ENCODE data around the gene KLF3.

The KLF3 gene

GRCh38 chr4:38647101-38647819 lies 16.7 kb upstream of the KLF3 start:
- in situ Hi-C loops (cut with HindIII; ENCODE audit: low pct_ligation_motif_present, low pct_unique_long_range_greater_than_20kb, low sequenced_read_pairs) = no loop called here
- no peak for DNase-seq

- DNase-seq = no peak
- in situ Hi-C loops (cut with HindIII; ENCODE audit: low pct_ligation_motif_present, low pct_unique_long_range_greater_than_20kb, low sequenced_read_pairs) = no loop called here
These were observed 13.9 kb upstream of the KLF3 start for GRCh38 chr4:38650133-38650532.

GRCh38 chr4:38654273-38654672 lies 9.7 kb upstream of the KLF3 start:
- in situ Hi-C loops (cut with HindIII; ENCODE audit: low pct_ligation_motif_present, low pct_unique_long_range_greater_than_20kb, low sequenced_read_pairs) = no loop called here
- no peak for DNase-seq

- in situ Hi-C loops (cut with HindIII; ENCODE audit: low pct_ligation_motif_present, low pct_unique_long_range_greater_than_20kb, low sequenced_read_pairs) = no loop called here
- no peak for DNase-seq
These were observed 7.9 kb upstream of the KLF3 start for GRCh38 chr4:38656111-38656510.

- in situ Hi-C loops (cut with HindIII; ENCODE audit: low pct_ligation_motif_present, low pct_unique_long_range_greater_than_20kb, low sequenced_read_pairs) = no loop called here
- no peak for DNase-seq
These were observed 4.7 kb upstream of the KLF3 start for GRCh38 chr4:38659346-38659745.

- in situ Hi-C loops (cut with HindIII; ENCODE audit: low pct_ligation_motif_present, low pct_unique_long_range_greater_than_20kb, low sequenced_read_pairs) = no loop called here
- DNase-seq = no peak
These were observed 3.2 kb upstream of the KLF3 start for GRCh38 chr4:38660838-38661237.

GRCh38 chr4:38661371-38661770 lies 2.6 kb upstream of the KLF3 start:
- in situ Hi-C loops (cut with HindIII; ENCODE audit: low pct_ligation_motif_present, low pct_unique_long_range_greater_than_20kb, low sequenced_read_pairs) = no loop called here
- DNase-seq = no peak

GRCh38 chr4:38662522-38663089 lies 1.4 kb upstream of the KLF3 start:
- in situ Hi-C loops (cut with HindIII; ENCODE audit: low pct_ligation_motif_present, low pct_unique_long_range_greater_than_20kb, low sequenced_read_pairs) = no loop called here
- no peak for DNase-seq

- in situ Hi-C loops (cut with HindIII; ENCODE audit: low pct_ligation_motif_present, low pct_unique_long_range_greater_than_20kb, low sequenced_read_pairs) = no loop called here
- no peak for DNase-seq
These were observed 754 bp upstream of the KLF3 start for GRCh38 chr4:38663090-38663800.

GRCh38 chr4:38664706-38665401 lies 855 bp downstream of the KLF3 start:
- in situ Hi-C loops (cut with HindIII; ENCODE audit: low pct_ligation_motif_present, low pct_unique_long_range_greater_than_20kb, low sequenced_read_pairs) = no loop called here
- peak; percentile 62 for DNase-seq

- in situ Hi-C loops (cut with HindIII; ENCODE audit: low pct_ligation_motif_present, low pct_unique_long_range_greater_than_20kb, low sequenced_read_pairs) = no loop called here
- no peak for DNase-seq
These were observed 1.8 kb downstream of the KLF3 start for GRCh38 chr4:38665551-38666411.

- in situ Hi-C loops (cut with HindIII; ENCODE audit: low pct_ligation_motif_present, low pct_unique_long_range_greater_than_20kb, low sequenced_read_pairs) = no loop called here
- no peak for DNase-seq
These were observed 2.7 kb downstream of the KLF3 start for GRCh38 chr4:38666766-38667084.

- in situ Hi-C loops (cut with HindIII; ENCODE audit: low pct_ligation_motif_present, low pct_unique_long_range_greater_than_20kb, low sequenced_read_pairs) = no loop called here
These were observed 3.3 kb downstream of the KLF3 start for GRCh38 chr4:38667085-38667893.

GRCh38 chr4:38668203-38668971 lies 4.4 kb downstream of the KLF3 start:
- in situ Hi-C loops (cut with HindIII; ENCODE audit: low pct_ligation_motif_present, low pct_unique_long_range_greater_than_20kb, low sequenced_read_pairs) = no loop called here
- no peak for DNase-seq

More at GRCh38 chr4:38667085-38667893, 3.3 kb downstream of the KLF3 start:
- DNase-seq = peak; percentile 94

- in situ Hi-C loops (cut with HindIII; ENCODE audit: low pct_ligation_motif_present, low pct_unique_long_range_greater_than_20kb, low sequenced_read_pairs) = no loop called here
These were observed 5.2 kb downstream of the KLF3 start for GRCh38 chr4:38669208-38669607.

GRCh38 chr4:38670109-38670901 lies 6.3 kb downstream of the KLF3 start:
- in situ Hi-C loops (cut with HindIII; ENCODE audit: low pct_ligation_motif_present, low pct_unique_long_range_greater_than_20kb, low sequenced_read_pairs) = no loop called here
- DNase-seq = no peak

More at GRCh38 chr4:38669208-38669607, 5.2 kb downstream of the KLF3 start:
- DNase-seq = no peak

Measured in ACHN (cell line).